SIG-M5 treated with dmso at 0.1 percent for 504 hours (cell line): Measurements from ENCODE around the gene RNF168.
"Not testable (repeated sequence)": the region's sequence is repeated elsewhere in the genome, so short reads cannot be mapped to it uniquely, and the experiment has no call there.

Experiments
- DNase-seq: peaks from one replicate; lab custom pipeline; 2025; ENCODE audit not compliant: unreplicated experiment; lab: John Stamatoyannopoulos, UW

The RNF168 gene, protein sequence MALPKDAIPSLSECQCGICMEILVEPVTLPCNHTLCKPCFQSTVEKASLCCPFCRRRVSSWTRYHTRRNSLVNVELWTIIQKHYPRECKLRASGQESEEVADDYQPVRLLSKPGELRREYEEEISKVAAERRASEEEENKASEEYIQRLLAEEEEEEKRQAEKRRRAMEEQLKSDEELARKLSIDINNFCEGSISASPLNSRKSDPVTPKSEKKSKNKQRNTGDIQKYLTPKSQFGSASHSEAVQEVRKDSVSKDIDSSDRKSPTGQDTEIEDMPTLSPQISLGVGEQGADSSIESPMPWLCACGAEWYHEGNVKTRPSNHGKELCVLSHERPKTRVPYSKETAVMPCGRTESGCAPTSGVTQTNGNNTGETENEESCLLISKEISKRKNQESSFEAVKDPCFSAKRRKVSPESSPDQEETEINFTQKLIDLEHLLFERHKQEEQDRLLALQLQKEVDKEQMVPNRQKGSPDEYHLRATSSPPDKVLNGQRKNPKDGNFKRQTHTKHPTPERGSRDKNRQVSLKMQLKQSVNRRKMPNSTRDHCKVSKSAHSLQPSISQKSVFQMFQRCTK

DNA sequence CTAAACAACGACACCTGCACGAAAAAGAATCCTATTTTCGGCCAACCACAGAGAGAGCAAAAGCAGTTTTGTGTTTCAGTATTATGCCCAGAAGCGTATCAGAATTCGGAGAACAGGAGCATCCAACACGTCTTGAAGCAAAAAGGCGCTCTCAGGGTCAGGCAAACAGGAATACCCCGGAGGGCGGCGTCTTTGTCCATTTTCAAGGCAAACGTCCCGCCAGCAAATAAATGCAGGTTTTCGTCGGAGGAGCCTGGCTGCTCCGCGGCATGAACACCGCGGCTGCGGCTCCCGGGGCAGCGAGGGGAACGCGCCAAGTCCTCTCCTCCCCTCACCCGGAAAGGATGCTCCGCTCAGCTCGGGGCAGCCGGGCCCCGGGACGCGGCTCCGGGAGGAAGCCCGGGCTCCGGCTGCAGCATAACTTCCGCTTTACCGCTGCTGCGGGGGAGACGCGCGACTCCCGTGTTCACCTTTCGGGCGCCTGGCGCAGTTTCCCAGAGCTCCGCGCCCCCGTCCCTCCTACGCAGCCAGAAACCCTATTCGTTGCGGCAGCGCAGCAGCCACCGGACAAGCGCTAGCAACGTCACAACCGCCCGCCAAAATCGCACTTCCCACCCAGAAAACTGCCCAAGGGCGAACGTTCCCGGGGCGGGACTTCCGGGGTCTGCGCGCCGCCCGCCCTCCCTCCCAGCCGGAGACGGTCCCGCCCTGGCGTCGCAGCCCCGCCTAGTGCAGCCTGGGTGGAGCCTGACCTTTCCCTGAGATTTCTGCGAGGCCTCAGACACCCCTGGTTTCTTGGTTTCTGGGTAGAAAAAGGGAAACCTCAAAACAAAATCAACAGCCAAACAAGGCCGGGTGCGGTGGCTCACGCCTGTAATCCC lies at the start of gene RNF168:
TSS of gene RNF168 (minus strand) at position 573 of the 881 bp plus-strand sequence. CDS start 595 bp downstream, outside the sequence.
- peak; percentile 98 for DNase-seq

DNA sequence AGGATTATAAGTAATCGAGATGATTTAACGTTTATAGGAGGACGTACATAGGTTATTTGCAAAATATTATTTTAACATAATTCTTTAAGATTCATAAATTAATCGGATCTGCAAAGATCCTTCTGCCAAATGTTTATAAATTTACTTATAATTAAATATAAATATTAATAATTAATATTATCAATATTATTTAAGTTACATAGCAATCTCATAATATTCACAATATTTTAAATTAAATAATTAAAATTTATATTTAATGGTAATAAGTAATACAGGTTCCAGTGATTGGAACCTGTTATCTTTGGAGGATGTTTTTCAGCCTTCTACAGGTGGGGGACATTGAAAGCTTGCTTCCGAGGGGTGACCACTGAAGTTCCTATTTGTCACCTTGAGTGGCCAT lies 48.7 kb upstream of the RNF168 start:
- DNase-seq, result no peak

DNA sequence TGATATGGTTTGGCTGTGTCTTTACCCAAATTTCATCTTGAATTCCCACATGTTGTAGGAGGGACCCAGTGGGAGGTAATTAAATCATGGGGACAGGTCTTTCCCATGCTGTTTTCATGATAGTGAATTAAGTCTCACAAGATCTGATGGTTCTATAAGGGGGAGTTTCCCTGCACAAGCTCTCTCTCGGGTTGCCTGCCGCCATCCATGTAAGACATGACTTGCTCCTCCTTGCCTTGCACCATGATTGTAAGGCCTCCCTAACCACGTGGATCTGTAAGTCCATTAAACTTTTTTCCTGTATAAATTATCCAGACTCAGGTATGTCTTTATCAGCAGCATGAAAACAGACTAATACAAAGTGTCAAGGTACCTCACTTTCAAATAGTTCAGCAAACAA lies 46.6 kb upstream of the RNF168 start:
- DNase-seq, result not testable (repeated sequence)

DNA sequence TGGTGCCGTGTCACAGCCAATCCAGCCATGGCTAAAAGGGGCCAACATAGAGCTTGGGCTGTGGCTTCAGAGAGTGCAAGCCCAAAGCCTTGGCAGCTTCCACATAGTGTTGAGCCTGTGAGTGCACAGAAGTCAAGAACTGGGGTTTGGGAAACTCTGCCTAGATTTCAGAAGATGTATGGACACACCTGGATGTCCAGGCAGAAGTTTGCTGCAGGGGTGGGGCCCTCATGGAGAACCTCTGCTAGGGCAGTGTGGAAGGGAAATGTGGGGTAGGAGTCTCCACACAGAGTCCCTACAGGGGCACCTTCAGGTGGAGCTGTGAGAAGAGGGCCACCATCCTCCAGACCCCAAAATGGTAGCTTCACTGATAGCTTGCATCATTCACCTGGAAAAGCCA lies 45.7 kb upstream of the RNF168 start:
- not testable (repeated sequence) for DNase-seq

DNA sequence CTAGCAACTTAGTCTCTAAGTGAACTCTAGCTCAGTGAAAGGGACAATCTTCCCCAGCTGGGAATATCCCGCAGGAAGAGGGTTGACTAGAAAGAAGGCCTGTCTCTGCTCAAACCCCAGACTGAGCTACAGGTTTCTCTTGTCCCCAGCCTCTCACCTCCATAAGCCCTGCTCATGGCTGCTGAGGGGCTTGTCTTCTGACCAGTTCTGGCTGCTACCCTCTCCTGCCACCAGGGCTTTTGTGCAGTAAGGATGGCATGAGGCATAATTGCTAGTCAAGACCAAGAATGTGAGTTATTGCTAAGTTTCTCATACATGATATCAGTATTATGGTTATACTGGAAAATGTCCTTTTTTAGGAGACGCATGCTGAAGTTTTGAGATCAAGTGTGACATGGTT lies 43.5 kb upstream of the RNF168 start:
- DNase-seq, result no peak

DNA sequence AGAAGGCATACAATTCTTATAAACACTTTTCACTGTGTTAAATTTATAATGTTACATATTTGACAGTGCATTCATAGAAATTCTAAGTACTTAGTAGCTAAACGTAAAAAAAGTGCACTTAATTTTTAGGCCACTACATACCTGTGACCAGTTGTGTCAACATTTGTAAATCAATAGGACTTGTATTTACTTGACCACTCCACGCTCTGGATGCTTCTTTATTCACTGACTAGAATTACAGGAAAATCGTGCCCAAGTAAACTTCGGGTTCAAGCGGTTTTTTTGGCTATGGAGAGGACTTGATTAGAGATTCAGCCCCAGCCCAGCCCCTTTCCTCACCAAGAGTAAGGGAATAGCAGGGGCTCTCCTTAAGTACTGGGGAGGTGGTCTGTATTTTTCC lies 43.0 kb upstream of the RNF168 start:
- DNase-seq, result peak; percentile 42

DNA sequence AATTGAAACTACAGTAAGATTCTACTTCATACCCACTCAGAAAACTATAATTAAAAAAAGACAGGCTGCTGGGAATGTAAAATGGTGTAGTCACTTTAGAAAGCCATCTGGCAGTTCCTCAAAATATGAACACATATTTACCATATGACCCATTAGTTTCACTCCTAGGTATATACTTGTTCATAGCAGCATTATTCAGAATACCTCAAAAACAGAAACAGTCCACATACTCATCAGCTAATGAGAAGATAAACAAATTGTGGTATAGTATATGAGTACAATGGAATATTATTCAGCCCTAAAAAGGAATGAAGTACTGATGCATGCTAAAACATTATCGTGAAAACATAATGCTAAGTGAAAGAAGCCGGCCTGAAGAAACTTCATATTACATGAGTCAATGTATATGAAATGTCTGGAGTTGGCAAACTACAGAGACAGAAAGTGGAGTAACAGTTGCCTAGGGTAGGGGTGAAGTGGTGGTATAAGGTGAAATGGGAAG lies 41.0 kb upstream of the RNF168 start:
- no peak for DNase-seq

DNA sequence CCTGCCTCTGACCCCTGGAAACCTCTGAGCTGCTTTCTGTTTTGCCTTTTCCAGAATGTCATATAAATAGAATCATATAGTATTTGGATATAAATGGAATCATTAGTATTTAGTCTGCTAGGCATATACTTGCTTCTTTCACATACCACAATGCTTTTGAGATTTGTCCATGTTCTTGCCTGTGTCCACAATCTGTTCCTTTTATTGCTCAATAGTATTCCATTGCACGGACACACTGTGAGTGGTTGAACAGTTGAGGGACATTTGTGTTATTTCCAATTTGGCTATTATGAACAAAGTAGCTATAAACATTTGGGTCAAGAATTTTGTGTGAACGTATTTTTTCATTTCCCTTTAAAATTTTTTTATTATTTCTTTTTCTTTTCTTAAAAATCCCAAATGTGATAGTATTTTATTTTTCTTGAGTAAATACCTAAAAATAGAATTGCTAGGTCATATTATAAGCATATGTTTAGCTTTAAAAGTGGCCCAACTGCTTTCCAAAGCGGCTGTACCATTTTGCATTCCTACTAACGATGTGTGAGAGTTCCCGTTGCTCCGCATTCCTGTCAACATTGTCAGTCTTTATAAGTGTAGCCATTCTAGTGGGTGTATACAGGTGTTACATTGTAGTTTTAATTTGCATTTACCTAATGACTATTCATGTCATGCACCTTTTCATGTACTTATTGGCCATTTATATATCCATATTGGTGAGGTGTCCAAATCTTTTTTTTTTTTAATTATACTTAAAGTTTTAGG lies 38.3 kb upstream of the RNF168 start:
- no peak for DNase-seq

DNA sequence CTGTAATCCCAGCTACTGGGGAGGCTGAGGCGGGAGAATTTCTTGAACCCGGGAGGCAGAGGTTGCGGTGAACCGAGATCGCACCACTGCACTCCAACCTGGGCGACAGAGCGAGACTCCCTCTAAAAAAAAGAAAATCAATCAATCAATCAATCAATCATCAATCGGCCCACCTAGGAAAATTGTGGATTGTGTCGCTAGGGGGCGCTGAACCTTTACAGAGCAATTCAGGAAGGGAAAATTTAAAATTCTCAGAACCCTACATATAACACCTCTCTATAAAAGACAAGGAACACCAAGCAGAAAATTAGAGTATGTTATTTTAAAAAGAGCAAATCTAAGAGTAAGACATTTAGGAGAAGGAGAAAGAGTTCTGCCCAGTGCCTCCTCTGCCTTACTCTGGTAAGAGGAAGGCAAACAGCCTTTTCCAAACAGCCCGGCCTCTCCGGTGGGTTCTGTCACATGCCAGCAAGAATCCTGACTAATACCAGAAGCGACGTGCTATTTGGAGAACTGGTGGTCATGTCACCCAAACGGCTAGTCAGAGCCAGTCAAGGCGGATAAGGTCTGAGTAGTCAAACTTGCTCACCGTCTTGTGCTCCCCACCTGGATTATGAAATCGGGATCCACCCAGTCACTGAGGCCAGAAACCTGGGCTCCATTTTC lies 33.9 kb upstream of the RNF168 start:
- DNase-seq, result peak; percentile 26

DNA sequence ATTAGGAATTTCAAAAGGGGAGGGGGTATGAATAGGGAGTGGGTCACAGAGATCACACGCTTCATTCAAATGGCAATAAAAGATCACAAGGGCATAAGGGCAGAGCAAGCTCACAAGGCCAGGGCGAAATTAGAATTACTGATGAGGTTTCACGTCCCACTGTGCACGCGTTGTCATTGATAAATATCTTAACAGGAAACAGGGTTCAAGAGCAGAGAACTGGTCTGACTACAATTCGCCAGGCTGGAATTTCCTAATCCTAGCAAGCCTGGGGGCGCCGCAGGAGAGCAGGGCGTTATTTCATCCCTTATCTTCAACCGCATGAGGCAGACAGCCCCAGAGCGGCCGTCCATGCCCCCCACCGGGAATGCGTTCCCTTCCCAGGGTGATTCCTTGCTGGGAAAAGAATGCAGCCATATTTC lies 29.7 kb upstream of the RNF168 start:
- no peak for DNase-seq

DNA sequence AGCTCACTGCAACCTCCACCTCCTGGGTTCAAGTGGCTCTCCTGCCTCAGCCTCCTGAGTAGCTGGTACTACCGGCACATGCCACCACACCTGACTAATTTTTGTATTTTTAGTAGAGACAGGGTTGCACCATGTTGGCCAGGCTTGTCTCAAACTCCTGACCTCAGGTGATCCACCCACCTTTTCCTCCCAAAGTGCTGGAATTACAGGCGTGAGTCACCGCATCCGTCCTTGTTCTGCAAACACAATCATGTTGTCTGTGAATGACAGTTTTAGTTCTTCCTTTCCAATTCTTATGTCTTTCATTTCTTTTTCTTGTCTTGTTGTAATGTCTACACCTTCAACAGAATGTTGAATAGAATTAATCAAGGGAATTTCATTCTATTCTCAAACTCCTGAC lies 27.9 kb upstream of the RNF168 start:
- DNase-seq, result no peak

DNA sequence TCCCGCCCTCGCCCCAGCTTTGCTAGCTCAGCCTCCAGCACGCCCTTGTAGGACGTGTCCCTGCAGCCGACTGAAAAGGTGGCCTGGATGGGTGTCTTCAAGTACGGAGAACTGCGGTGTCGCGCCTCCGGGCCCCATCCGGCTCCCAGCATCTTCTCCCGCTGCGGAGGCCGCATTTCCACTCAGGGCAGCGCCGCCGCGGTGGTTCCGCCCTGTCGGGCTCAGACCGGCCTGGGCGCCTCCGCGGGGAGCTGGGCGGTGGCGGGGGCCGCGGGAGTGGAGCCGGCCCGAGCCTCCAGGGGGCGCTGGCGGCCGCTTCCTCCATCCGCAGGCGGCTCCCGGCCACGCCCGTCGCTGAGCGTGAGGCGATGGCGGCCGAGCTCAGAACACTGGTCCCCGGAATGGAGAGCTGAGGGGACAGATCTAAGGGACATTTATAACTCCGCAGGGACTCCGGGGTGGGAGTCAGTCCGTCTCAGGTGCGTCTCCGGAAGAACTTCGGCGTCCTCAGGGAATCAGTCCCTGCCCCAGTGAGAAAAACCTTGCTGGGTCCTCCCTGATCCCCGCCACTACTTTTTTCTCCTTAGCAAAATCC lies 25.2 kb upstream of the RNF168 start:
- peak; percentile 26 for DNase-seq

DNA sequence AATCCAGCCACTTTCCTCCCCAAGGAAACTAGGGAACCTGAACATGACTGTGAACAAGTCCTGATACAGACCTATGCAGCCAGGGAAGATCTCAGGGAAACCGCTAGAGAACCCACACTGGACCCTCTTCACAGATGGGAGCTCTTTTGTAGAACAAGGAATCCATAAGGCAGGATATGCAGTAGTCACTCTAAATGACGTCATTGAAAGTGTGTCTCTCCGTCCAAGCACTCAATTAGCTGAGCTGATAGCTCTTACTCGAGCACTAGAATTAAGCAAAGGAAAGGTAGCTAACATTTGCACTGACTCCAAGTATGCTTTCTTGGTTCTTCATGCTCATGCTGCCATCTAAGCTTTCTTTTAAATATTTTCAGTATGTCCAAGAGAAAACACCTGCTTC lies 21.6 kb upstream of the RNF168 start:
- no peak for DNase-seq

DNA sequence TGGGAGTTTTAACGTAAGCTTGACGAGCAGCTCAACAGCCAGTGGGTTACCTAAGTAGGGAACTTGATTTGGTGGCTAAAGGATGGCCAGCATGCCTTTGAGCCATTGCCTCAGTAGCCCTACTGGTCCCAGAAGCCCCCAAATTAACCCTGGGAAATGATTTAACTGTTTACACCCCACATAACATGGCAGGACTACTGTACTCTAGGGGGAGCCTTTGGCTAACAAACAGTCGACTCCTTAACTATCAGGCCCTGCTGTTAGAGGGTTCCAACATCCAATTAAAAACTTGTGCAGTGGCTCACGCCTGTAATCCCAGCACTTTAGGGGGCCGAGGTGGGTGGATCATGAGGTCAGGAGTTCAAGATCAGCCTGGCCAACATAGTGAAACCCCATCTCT lies 21.0 kb upstream of the RNF168 start:
- peak; percentile 82 for DNase-seq

DNA sequence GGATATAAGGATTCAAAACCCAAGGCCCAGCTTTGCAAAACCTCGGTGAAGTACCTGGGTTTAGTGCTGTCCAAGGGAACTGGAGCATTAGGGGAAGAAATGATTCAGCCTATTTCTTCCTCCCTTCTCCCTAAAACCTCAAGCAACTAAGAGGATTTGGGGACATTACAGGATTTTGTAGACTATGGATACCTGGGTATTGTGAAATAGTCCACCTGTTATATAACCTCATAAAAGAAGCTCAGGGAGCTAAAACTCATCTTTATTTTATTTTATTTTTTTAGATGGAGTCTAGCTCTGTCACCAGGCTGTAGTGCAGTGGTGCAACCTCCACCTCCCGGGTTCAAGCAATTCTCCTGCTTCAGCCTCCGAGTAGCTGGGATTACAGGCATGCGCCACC lies 20.3 kb upstream of the RNF168 start:
- DNase-seq, result no peak

DNA sequence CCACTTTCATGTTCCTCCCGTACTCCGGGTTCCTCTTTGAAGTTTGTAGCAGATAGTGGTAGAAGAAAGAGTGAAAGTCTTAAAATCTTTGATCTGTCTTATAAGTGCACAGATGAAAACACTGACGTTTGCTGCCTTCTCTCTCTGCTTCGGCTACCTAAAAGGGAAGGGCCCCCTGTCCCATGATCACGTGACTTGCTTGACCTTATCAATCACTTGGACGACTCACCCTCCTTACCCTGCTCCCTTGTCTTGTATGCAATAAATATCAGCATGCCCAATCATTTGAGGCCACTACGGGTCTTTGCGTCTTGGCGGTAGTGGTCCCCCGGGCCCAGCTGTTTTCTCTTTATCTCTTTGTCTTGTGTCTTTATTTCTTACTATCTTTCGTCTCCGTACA lies 17.7 kb upstream of the RNF168 start:
- not testable (repeated sequence) for DNase-seq

DNA sequence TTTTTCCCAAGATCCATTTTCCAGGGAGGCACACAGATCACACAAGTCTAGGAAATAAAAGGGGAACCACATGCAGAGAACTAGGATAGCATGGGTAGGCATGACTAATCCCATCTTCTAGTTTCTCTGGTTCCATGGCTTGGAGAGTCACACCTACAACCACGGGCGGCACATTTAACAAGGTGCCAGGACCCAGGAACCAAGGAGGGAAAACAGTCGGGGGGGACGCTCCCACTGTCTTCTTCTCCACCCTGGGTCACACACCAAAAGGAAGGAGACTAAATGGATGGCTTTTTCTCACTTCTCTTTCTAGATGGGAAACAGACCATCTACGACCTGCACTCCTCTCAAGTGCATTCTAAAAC lies 16.1 kb upstream of the RNF168 start:
- no peak for DNase-seq

DNA sequence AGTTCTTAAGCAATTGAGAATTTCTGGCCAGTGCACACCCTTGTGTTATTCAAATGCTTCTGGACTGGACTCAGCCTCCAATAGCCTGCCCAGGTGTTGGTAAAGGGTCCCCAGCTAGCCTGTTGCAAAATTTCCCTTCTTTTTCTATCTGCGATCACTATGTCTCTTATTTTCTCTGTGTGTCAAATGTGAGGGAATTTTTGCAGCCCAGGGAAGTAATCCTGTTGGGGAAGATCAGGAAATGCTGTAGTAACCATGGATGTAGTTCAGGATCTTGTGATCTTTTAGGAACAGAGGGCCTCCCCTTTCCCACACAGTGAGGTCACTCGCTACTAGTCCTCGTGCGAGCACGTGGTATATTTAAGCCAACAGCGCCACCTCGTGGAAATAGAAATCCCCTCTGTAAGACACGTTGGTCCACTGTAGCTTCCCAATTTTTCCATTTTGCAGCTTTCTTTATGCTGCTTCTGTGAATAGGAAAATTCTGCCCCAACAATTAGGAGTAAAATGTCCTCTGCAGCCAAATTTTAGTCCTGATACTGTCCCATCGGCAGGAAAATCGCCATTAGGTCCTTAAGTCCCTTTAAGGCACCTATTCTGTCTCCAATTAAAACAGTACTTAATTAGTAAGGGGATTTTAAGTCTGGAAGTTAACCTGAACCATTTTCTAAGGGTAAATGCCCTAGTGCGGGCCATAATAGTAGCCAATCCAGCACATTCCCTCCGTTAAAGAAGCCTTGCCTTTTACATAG lies 15.6 kb upstream of the RNF168 start:
- DNase-seq, result peak; percentile 70

DNA sequence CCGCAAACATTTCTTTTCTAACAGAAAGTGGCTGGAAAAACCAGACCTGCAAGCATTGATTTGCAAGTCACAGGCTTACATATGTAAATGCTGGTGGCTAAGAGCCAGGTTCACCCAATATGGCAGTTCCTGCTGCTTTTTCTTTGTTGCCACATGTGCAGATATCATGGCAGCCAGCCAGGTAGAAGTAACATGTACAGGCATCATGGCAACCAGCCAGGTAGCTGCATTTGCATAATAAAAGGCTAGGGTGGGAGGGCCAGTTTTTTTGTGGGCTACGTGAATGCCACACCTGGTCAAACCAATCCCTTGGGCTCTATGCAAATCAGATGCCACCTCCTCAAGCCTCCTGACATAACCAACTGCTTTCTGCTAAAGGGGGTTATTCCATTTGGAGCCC lies 14.4 kb upstream of the RNF168 start:
- no peak for DNase-seq
